Stimulated activated CD8-positive, alpha-beta memory T cell treated with anti-CD3 and anti-CD28 coated beads, Interleukin-4, amount 100 ng/mL, for 24 hours (primary cell): ENCODE data around the gene ETFB.

Experiments used
- DNase-seq: peaks from one replicate; pipeline ENCODE4 v3.0.0-alpha.2; 2020; ENCODE audit warnings: low read depth

Gene ETFB

GRCh38 chr19:51372649-51373504, 6.7 kb upstream of the ETFB start, which contains the start of gene NKG7:
Gene NKG7 (minus strand): TSS chr19:51372654. CDS start chr19:51372535, 119 bp downstream.
- peak; percentile 84 for DNase-seq

GRCh38 chr19:51372021-51372648, 5.9 kb upstream of the ETFB start:
- DNase-seq = no peak

- no peak for DNase-seq
Measured at GRCh38 chr19:51371186-51371690, 5.0 kb upstream of the ETFB start.

- DNase-seq = no peak
Measured at GRCh38 chr19:51370230-51370629, 4.0 kb upstream of the ETFB start.

- DNase-seq = peak; percentile 44
Measured at GRCh38 chr19:51368366-51369282, 2.4 kb upstream of the ETFB start, which contains the start of gene CLDND2. Gene CLDND2 (minus strand): TSS chr19:51369003. CDS start chr19:51368577, 426 bp downstream.

GRCh38 chr19:51367565-51368365, 1.6 kb upstream of the ETFB start:
- DNase-seq = peak; percentile 98

GRCh38 chr19:51367255-51367564, 1.0 kb upstream of the ETFB start:
- no peak for DNase-seq

GRCh38 chr19:51366389-51367254, 434 bp upstream of the ETFB start:
- DNase-seq = peak; percentile 90

- DNase-seq = no peak
Measured at GRCh38 chr19:51365211-51365964, 800 bp downstream of the ETFB start.

- no peak for DNase-seq
Measured at GRCh38 chr19:51364200-51365106, 1.7 kb downstream of the ETFB start.

GRCh38 chr19:51361239-51361638, 4.9 kb downstream of the ETFB start:
- no peak for DNase-seq

- no peak for DNase-seq
Measured at GRCh38 chr19:51359294-51359693, 6.9 kb downstream of the ETFB start.

- no peak for DNase-seq
Measured at GRCh38 chr19:51357952-51358351, 8.2 kb downstream of the ETFB start.

GRCh38 chr19:51356159-51356801, 9.9 kb downstream of the ETFB start:
- no peak for DNase-seq

- no peak for DNase-seq
Measured at GRCh38 chr19:51354742-51355148, 11.4 kb downstream of the ETFB start.

GRCh38 chr19:51354103-51354741, 12.0 kb downstream of the ETFB start:
- no peak for DNase-seq

- no peak for DNase-seq
Measured at GRCh38 chr19:51352783-51353360, 13.3 kb downstream of the ETFB start.
